ENCODE data around the gene INTS4.
"Not testable (repeated sequence)": the region's sequence is repeated elsewhere in the genome, so short reads cannot be mapped to it uniquely, and the experiment has no call there.

INTS4 gene

GRCh38 chr11:77909277-77909676, 85.2 kb downstream of the INTS4 start:
- H3K27ac ChIP-seq = no peak overlapping the region
- TF ChIP-seq CTCF (IDR thresholded peaks at IDR 0.05) (no peak), ZFX (IDR thresholded peaks at IDR 0.05; ENCODE audit: borderline replicate concordance) (no peak)

- H3K27ac ChIP-seq = no peak overlapping the region
Measured at GRCh38 chr11:77908835-77909234, 85.6 kb downstream of the INTS4 start.

GRCh38 chr11:77894949-77895348, 99.5 kb downstream of the INTS4 start:
- H3K27ac ChIP-seq = not testable (repeated sequence)

More at GRCh38 chr11:77908835-77909234, 85.6 kb downstream of the INTS4 start:
- no peak for TF ChIP-seq CTCF (IDR thresholded peaks at IDR 0.05)
- TF ChIP-seq ZFX (IDR thresholded peaks at IDR 0.05; ENCODE audit: borderline replicate concordance) = no peak

GRCh38 chr11:77891703-77892102, 102.8 kb downstream of the INTS4 start:
- not testable (repeated sequence) for H3K27ac ChIP-seq

- not testable (repeated sequence) for H3K27ac ChIP-seq
Measured at GRCh38 chr11:77891256-77891655, 103.2 kb downstream of the INTS4 start.

GRCh38 chr11:77890619-77891056, 103.8 kb downstream of the INTS4 start:
- H3K27ac ChIP-seq = not testable (repeated sequence)

- not testable (repeated sequence) for H3K27ac ChIP-seq
Measured at GRCh38 chr11:77890100-77890614, 104.3 kb downstream of the INTS4 start.

GRCh38 chr11:77889045-77889444, 105.4 kb downstream of the INTS4 start:
- H3K27ac ChIP-seq = not testable (repeated sequence)

GRCh38 chr11:77886401-77886800, 108.1 kb downstream of the INTS4 start:
- H3K27ac ChIP-seq = no peak overlapping the region
- TF ChIP-seq CTCF (IDR thresholded peaks at IDR 0.05) (no peak), ZFX (IDR thresholded peaks at IDR 0.05; ENCODE audit: borderline replicate concordance) (no peak)

GRCh38 chr11:77884829-77885190, 109.7 kb downstream of the INTS4 start:
- H3K27ac ChIP-seq = no peak overlapping the region

More at GRCh38 chr11:77884829-77885190, 109.7 kb downstream of the INTS4 start:
- TF ChIP-seq CTCF (IDR thresholded peaks at IDR 0.05) = no peak
- no peak for TF ChIP-seq ZFX (IDR thresholded peaks at IDR 0.05; ENCODE audit: borderline replicate concordance)

Data from 22Rv1 (cell line).